Right atrium auricular region (tissue), 2 donors: ENCODE data around the gene ANKRA2. TPM values are rescaled to one million over a fixed set of nuclear protein-coding genes. Genes with fewer than 3 reads are reported as not detected.

ENCODE experiments used
- DNase-seq: peaks from one replicate; pipeline ENCODE4 v3.0.0-alpha.2; 2019; ENCODE audit warnings: low spot score
- H3K27ac ChIP-seq, 2 donors: fragments of 200-600 bp; sonication (generic); 1 replicate in 1 of 2; 2 replicates in 1 of 2; pipeline ENCODE4 v1.5.1; 2016 to 2019
- H3K27me3 ChIP-seq, 2 donors: fragments of 200-600 bp; sonication (generic); one replicate each; pipeline versions ENCODE4 v1.5.1 to v1.6.0; 2017 to 2019
- H3K36me3 ChIP-seq: fragments of 200-600 bp; sonication (generic); one replicate; pipeline ENCODE4 v1.5.1; 2016
- H3K4me1 ChIP-seq, 2 donors: fragments of 200-600 bp; sonication (generic); one replicate each; pipeline versions ENCODE4 v1.5.1 to v1.6.0; 2017 to 2019
- H3K4me3 ChIP-seq, 2 donors: fragments of 200-600 bp; sonication (generic); 1 replicate in 1 of 2; 2 replicates in 1 of 2; pipeline ENCODE4 v1.5.1; 2017 to 2019; ENCODE audit warnings: mild to moderate bottlenecking in 1 of 2, moderate library complexity in 1 of 2
- H3K9me3 ChIP-seq, 2 donors: fragments of 200-600 bp; sonication (generic); one replicate each; pipeline ENCODE4 v1.5.1; 2019
- CTCF ChIP-seq, 2 donors: fragments of 200-600 bp; sonication (generic); IDR thresholded peaks; one replicate each; pipeline ENCODE4 v1.5.1; 2019; ENCODE audit warnings: antibody characterized with exemption in 2 of 2
- total RNA-seq, 2 donors: library from RNA; depleted of rRNA; stranded (reverse); fragments of >200 nt; gene quantifications; one replicate each; pipeline ENCODE4 v1.1.0, GENCODE V29; 2016

ANKRA2 gene, protein sequence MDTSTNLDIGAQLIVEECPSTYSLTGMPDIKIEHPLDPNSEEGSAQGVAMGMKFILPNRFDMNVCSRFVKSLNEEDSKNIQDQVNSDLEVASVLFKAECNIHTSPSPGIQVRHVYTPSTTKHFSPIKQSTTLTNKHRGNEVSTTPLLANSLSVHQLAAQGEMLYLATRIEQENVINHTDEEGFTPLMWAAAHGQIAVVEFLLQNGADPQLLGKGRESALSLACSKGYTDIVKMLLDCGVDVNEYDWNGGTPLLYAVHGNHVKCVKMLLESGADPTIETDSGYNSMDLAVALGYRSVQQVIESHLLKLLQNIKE
- 10 to 100 TPM; 11.3 to 16.4 TPM for total RNA-seq

DNA sequence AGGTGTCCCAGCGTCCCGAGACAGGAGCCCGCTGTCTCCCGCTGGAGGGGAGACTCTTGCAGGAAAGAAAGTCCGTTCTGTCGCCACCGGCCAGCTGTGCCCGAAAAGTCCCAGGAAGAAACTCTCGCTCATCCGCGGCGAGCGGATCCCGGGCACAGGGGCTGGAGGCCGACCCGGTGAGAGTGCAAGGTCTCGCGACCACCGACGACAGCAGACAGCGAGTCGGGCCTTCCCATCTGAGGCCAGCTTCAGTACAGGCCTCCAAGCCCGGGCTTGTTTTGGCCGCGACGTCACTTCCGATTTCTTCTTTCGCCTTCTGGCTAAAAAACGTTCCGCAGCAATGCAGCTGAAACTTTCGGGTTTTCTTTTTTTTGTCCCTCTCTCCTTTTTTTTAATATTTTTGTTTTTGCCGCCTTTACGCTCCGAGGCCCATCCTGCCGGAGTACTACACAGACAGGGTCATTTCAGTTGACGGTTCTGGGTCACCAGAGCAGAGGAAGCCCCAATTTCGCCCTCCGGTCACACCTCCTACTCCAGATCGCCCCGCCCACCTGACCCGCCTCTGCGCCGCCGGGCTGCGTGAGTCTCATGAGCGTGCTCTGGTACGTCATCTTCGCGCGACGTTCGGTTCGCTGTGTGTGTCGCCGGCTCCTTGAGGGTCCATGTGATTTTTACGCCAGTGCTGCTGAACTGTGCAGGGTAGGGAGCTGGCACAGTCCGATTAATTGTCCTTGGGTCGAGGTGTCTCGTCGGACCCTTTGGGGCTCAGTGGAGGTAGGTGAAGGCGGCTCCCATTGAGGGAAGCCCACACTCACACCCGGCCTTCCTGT lies at the start of gene ANKRA2, which contains the start of gene UTP15:
TSS of gene ANKRA2 (minus strand) at position 501 of the 830 bp plus-strand sequence. CDS start 2,758 bp downstream, outside the sequence.
TSS of gene UTP15 (plus strand) at position 605 of the 830 bp plus-strand sequence. CDS start 1,602 bp downstream, outside the sequence.
- TF ChIP-seq CTCF (IDR thresholded peaks at IDR 0.05) = no peak

GRCh38 chr5:73615085-73615484 lies 49.6 kb upstream of the ANKRA2 start:
- H3K9me3 ChIP-seq = no peaks in the 10 kb centered on the region

More for the DNA sequence above, at the start of gene ANKRA2, which contains the start of gene UTP15:
- Histone ChIP-seq H3K27me3 (no peaks in the 10 kb centered on the region), H3K9me3 (no peaks in the 10 kb centered on the region), H3K27ac (peak within 1 kb of the TSS; percentile 94 to 95), H3K4me3 (peak within 1 kb of the TSS; percentile 60 to 81), H3K36me3 (peaks cover 14% of the 10 kb centered on the region), H3K4me1 (peaks cover 0 to 31% of the 10 kb centered on the region in 2 donors)
- peak; percentile 99 for DNase-seq

DNA sequence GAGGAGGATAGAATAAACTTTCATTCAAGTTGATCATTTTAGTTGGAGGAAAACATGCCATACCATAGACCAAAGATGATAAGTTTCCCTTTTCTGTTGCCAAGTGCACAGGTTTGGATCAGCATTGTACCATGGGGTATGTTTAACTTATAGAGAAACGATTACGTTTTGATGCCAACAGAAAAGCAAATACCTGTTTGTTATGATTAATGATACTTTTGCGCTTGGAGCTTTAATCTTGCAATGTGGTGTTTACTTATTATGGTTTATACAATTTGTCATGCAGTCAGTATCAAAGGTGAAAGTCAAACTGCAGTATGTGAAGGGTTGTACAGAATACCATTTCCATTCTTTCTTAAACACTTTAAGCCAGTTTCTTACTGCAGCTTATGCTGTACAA lies 47.4 kb upstream of the ANKRA2 start:
- no peaks in the 10 kb centered on the region for H3K36me3 ChIP-seq
- no peak overlapping the region for H3K27ac ChIP-seq
- H3K4me1 ChIP-seq = no peaks in the 10 kb centered on the region
- DNase-seq = no peak
- TF ChIP-seq CTCF (IDR thresholded peaks at IDR 0.05) = no peak
- no peak overlapping the region for H3K4me3 ChIP-seq
- no peaks in the 10 kb centered on the region for H3K27me3 ChIP-seq
- no peaks in the 10 kb centered on the region for H3K9me3 ChIP-seq

More at GRCh38 chr5:73615085-73615484, 49.6 kb upstream of the ANKRA2 start:
- no peak for TF ChIP-seq CTCF (IDR thresholded peaks at IDR 0.05)
- Histone ChIP-seq H3K36me3 (no peaks in the 10 kb centered on the region), H3K4me1 (no peaks in the 10 kb centered on the region), H3K4me3 (no peak overlapping the region), H3K27me3 (no peaks in the 10 kb centered on the region), H3K27ac (no peak overlapping the region)
- no peak for DNase-seq

- H3K36me3 ChIP-seq = no peaks in the 10 kb centered on the region
- no peaks in the 10 kb centered on the region for H3K4me1 ChIP-seq
- H3K4me3 ChIP-seq = no peak overlapping the region
- DNase-seq = no peak
- H3K9me3 ChIP-seq = no peaks in the 10 kb centered on the region
- no peak for TF ChIP-seq CTCF (IDR thresholded peaks at IDR 0.05)
- H3K27me3 ChIP-seq = no peaks in the 10 kb centered on the region
- no peak overlapping the region for H3K27ac ChIP-seq
Measured at GRCh38 chr5:73607228-73607627, 41.8 kb upstream of the ANKRA2 start.

DNA sequence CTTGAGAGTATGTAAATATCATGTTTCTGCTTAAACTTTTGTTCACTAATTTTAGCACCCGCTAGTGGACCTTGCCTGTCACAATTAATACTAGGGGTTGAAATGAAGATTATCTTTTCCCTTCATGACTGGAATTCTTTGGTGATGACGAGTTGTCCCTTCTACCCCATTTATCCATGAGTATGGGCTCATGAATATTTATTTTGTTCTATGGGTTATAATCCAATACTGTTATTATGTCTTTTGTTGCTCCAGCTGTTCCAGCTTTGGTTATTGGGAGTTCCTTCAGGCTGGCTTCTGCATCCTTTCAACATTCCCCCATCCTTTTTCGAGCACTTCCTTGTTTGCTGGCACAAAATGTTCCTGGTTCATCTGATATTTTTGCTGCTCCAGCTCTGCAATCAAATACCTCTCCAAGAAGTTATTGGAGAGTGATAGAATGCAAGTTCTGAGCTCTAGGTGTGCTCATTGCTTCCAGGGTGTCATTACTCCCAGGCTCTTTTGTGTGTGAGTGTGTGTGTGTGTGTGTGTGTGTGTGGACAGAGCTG lies 40.8 kb upstream of the ANKRA2 start:
- Histone ChIP-seq H3K36me3 (no peaks in the 10 kb centered on the region), H3K27ac (no peak overlapping the region), H3K9me3 (peaks cover 0 to 9% of the 10 kb centered on the region in 2 donors), H3K4me1 (no peaks in the 10 kb centered on the region), H3K4me3 (no peak overlapping the region), H3K27me3 (no peaks in the 10 kb centered on the region)
- no peak for DNase-seq
- no peak for TF ChIP-seq CTCF (IDR thresholded peaks at IDR 0.05)
